Heart left ventricle (tissue), 16 donors: ENCODE data around the gene ETF1. TPM values are rescaled to one million over a fixed set of nuclear protein-coding genes. Genes with fewer than 3 reads are reported as not detected.

ENCODE experiments used
- ATAC-seq, 4 donors: fragments of 200-7000 bp; cut with Tn5 transposase; one replicate each; pipeline ENCODE4 v1.9.1; 2020 to 2022; ENCODE audit warnings: moderate library complexity in 4 of 4, mild to moderate bottlenecking in 3 of 4, moderate number of reproducible peaks in 1 of 4
- DNase-seq, 5 donors: peaks; one replicate each; pipeline ENCODE4 v3.0.0-alpha.2; 2020
- H3K27ac ChIP-seq, 12 donors: fragments of 200-600 bp; sonication (generic) in 4 of 12; one replicate each; pipeline versions ENCODE4 v1.5.0 to v1.8.0; 2016 to 2022; ENCODE audit warnings: mild to moderate bottlenecking in 2 of 12
- H3K27me3 ChIP-seq, 9 donors: fragments of 200-600 bp; sonication (generic) in 2 of 9; one replicate each; pipeline versions ENCODE4 v1.5.1 to v1.8.0; 2016 to 2022; ENCODE audit warnings: mild to moderate bottlenecking in 3 of 9
- H3K36me3 ChIP-seq, 9 donors: fragments of 200-600 bp; sonication (generic) in 2 of 9; one replicate each; pipeline versions ENCODE4 v1.5.0 to v1.8.0; 2018 to 2022; ENCODE audit warnings: mild to moderate bottlenecking in 2 of 9
- H3K4me1 ChIP-seq, 12 donors: fragments of 200-600 bp; sonication (generic) in 4 of 12; one replicate each; pipeline versions ENCODE4 v1.5.0 to v1.8.0; 2016 to 2022; ENCODE audit warnings: mild to moderate bottlenecking in 3 of 12
- H3K4me3 ChIP-seq, 12 donors: fragments of 200-600 bp; sonication (generic) in 4 of 12; one replicate each; pipeline versions ENCODE4 v1.5.0 to v1.8.0; 2017 to 2022; ENCODE audit warnings: mild to moderate bottlenecking in 9 of 12, moderate library complexity in 4 of 12
- H3K9me3 ChIP-seq, 12 donors: fragments of 200-600 bp; sonication (generic) in 4 of 12; one replicate each; pipeline versions ENCODE4 v1.5.0 to v1.8.0; 2016 to 2022; ENCODE audit warnings: mild to moderate bottlenecking in 1 of 12
- CTCF ChIP-seq, 12 donors: fragments of 200-600 bp; sonication (generic) in 4 of 12; IDR thresholded peaks; one replicate each; pipeline versions ENCODE4 v1.5.0 to v1.8.0; 2018 to 2022; ENCODE audit warnings: antibody characterized with exemption in 12 of 12, mild to moderate bottlenecking in 5 of 12
- POLR2A ChIP-seq, 2 donors: fragments of 450-650 bp; IDR thresholded peaks; one replicate each; pipeline ENCODE4 v1.6.1; 2017; ENCODE audit warnings: antibody characterized with exemption in 2 of 2, mild to moderate bottlenecking in 2 of 2, moderate library complexity in 2 of 2
- WGBS, 4 donors: extraction: QIAGEN DNeasy Blood & Tissue Kit in 2 of 4; methylation state at CpG; one replicate each; pipeline versions ENCODE4 v1.1.5 to v1.1.7; 2013 to 2018; 5-methylcytosine and 5-hydroxymethylcytosine counted together
- intact Hi-C, 10 donors: fragments of 100-400 bp; cut with DNase I; formaldehyde crosslinking; loops; one replicate each; pipeline versions ENCODE4 v1.11.1 to v1.14.2; 2022
- polyA plus RNA-seq, 2 donors: library from polyadenylated mRNA; stranded (reverse); fragments of 200-250 nt; gene quantifications; one replicate each; pipeline ENCODE4 v1.2.3, GENCODE V29; 2013
- total RNA-seq, 9 donors: library from RNA; depleted of rRNA in 2 of 9; stranded (reverse); fragments of >200 nt in 2 of 9; fragmentation: NEBNext Ultra II Directional in 3 of 9; extraction: Animal tissue kit (Norgen Biotek cat#: 25700) in 3 of 9; gene quantifications; one replicate each; pipeline versions ENCODE4 v1.1.0 to v1.2.4, GENCODE V29; 2016 to 2023
- donor health status: ischemic (EF 13 %, LVEDD 7.1; RV severe dilation, severe dysfunction).
- donor health status: healthy with polysubstance abuse.
- donor health status: DM: no; HTN: yes; CAD: no.
- donor health status: DM: no; HTN: no; CAD: no.
- donor health status: ischemic (EF 25% LVEDD 6.9; RV normal size, moderate dysfunction).
- donor health status: ischemic (EF 25% LVEDD 5.7; RV mildly dilated, moderate dysfunction).
- donor health status: healthy.
- donor health status: DM: yes; HTN: yes; CAD: no.
- donor health status: ischemic (EF 35%, LVEDD 5.7; RV mildly dilated, moderate dysfunction).
- donor health status: nonischemic (EF 11% LVEDD 7.7; RV severe dilation, severe dysfunction).
- donor health status: DM: yes; HTN: yes; CAD: no.
- donor health status: PGD.
- donor health status: ischemic (EF 29% LVEDD 5.4; RV normal size, mild dysfunction).
- donor health status: nonischemic (EF 23%, LVEDD 6.1; RV moderate dilation, normal function).

Gene ETF1
- total and polyA plus RNA-seq, 11 donors: 19.0 to 116 (median 81.8) TPM

- ATAC-seq (no peak), DNase-seq (no peak)
- intact Hi-C loops: no loop called here
- TF ChIP-seq CTCF (IDR thresholded peaks at IDR 0.05) (no peak), POLR2A (IDR thresholded peaks at IDR 0.05) (no peak)
- H3K4me1 ChIP-seq: peaks cover 8 to 60% (median 39%) of the 10 kb centered on the region in 12 donors
- WGBS, 4 donors: 58 to 73% (median 60%) methylated on average over 2 of the region's 2 CpGs
- H3K27ac ChIP-seq: peak overlapping the region in 1 of 12 donors; percentile 11
- peaks cover 0 to 31% (median 0%) of the 10 kb centered on the region in 9 donors for H3K36me3 ChIP-seq
- no peak overlapping the region for H3K4me3 ChIP-seq
- no peaks in the 10 kb centered on the region for H3K27me3 ChIP-seq
- no peaks in the 10 kb centered on the region for H3K9me3 ChIP-seq
These were observed 4.0 kb downstream of the ETF1 start for GRCh38 chr5:138538943-138539627.

DNA sequence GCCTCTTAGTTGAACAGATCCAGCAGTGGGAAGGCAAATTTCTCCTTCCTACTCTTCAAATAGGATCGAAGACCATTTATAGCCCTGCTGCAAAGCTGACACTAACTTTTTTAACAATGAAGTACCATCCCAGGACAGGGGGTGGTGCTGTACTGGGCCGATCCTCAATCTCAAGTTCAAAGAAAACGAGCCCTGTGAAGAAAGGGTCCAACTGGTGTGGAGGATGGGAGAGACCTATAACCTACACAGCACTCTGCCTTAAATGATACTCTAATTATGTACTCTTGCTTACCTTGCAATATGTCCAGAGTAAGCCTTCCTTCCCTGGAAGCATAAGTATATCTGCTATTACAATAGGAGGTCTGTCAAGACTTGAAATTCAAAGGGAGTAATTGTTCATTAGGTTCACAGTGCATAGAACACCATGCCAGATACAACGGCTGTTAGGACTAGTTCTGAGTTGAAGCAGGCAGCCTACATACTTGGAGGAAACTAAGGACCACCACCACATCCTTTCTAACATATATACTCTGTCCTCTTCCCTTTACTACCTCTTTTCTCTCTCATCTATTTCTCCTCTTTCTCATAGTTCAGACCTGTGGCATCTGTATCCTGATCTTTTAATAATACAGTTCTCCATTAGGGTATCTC, 6.2 kb downstream of the ETF1 start:
- TF ChIP-seq POLR2A (IDR thresholded peaks at IDR 0.05) (no peak), CTCF (IDR thresholded peaks at IDR 0.05) (peak in 4 of 12 donors; percentile 9 to 36 (median 28))
- intact Hi-C loops: no loop called here
- no peaks in the 10 kb centered on the region for H3K27me3 ChIP-seq
- ATAC-seq: peak; percentile 18 to 33 (median 28)
- peaks cover 8 to 63% (median 39%) of the 10 kb centered on the region in 12 donors for H3K4me1 ChIP-seq
- no peak for DNase-seq
- H3K27ac ChIP-seq: peak overlapping the region in 1 of 12 donors; percentile 8
- WGBS, 4 donors: 57 to 61% (median 59%) methylated on average over 4 of the region's 4 CpGs
- H3K4me3 ChIP-seq: no peak overlapping the region
- no peaks in the 10 kb centered on the region for H3K9me3 ChIP-seq
- peaks cover 0 to 45% (median 0%) of the 10 kb centered on the region in 9 donors for H3K36me3 ChIP-seq

DNA sequence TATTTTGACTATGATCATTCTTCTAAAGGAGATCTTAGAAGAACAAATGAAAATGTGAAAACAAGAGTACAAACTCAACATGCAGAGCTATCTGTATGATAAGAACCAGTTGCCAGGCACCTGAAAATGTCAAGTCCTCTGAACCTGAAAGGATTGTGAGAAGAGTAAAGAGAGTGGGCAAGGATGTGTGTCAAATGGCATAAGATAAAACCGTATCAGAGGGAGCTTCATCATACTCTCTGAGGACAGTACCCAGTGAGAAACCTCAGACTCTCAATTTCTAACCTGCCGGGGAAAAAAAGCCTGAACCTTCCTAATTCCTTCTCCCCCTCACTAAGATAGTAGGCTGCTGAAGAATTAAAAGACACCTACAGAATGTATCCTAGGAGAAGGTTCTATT, 6.8 kb downstream of the ETF1 start:
- H3K4me1 ChIP-seq: peaks cover 2 to 57% (median 34%) of the 10 kb centered on the region in 12 donors
- intact Hi-C loops: no loop called here
- TF ChIP-seq CTCF (IDR thresholded peaks at IDR 0.05): no peak
- TF ChIP-seq POLR2A (IDR thresholded peaks at IDR 0.05): no peak
- WGBS, 4 donors: 38 to 53% (median 47%) methylated on average over 2 of the region's 2 CpGs
- peak overlapping the region in 1 of 12 donors; percentile 14 for H3K27ac ChIP-seq
- ATAC-seq (peak in 2 of 4 donors; percentile 11), DNase-seq (no peak)
- no peaks in the 10 kb centered on the region for H3K27me3 ChIP-seq
- H3K4me3 ChIP-seq: no peak overlapping the region
- H3K36me3 ChIP-seq: peaks cover 0 to 45% (median 0%) of the 10 kb centered on the region in 9 donors
- H3K9me3 ChIP-seq: no peaks in the 10 kb centered on the region
